ENCODE data around the gene ZNF683.

GRCh38 chr1:26388791-26389445 is 16.4 kb upstream of the ZNF683 start:
- TF ChIP-seq POLR2AphosphoS5 (IDR thresholded peaks at IDR 0.05; ENCODE audit: insufficient read depth, low read depth, low read length) (no peak), EZH2 (IDR thresholded peaks at IDR 0.05; ENCODE audit: borderline replicate concordance, low read depth, low read length, severe bottlenecking) (no peak), CTCF (IDR thresholded peaks at IDR 0.05; ENCODE audit: extremely low read depth in 1 of 2, insufficient read depth in 1 of 2, low read depth in 1 of 2, low read length in 2 of 2) (no peak), POLR2A (IDR thresholded peaks at IDR 0.05; ENCODE audit: low read depth, low read length) (no peak), JUN (IDR thresholded peaks at IDR 0.05; ENCODE audit: borderline replicate concordance, insufficient read depth, insufficient read length, low read depth) (no peak), FOS (IDR thresholded peaks at IDR 0.05; ENCODE audit: borderline replicate concordance, insufficient read depth, low read length) (no peak), MYC (IDR thresholded peaks at IDR 0.05; ENCODE audit: low read depth, low read length) (no peak), MAX (IDR thresholded peaks at IDR 0.05; ENCODE audit: insufficient read depth, insufficient read length) (no peak), GATA2 (IDR thresholded peaks at IDR 0.05; ENCODE audit: insufficient read depth, insufficient read length, low read depth, low read length) (no peak)

Measured in endothelial cell of umbilical vein (primary cell).